ENCODE measurements around the gene GPRIN2.
"Not testable (repeated sequence)": the region's sequence is repeated elsewhere in the genome, so short reads cannot be mapped to it uniquely, and the experiment has no call there.

The GPRIN2 gene

DNA sequence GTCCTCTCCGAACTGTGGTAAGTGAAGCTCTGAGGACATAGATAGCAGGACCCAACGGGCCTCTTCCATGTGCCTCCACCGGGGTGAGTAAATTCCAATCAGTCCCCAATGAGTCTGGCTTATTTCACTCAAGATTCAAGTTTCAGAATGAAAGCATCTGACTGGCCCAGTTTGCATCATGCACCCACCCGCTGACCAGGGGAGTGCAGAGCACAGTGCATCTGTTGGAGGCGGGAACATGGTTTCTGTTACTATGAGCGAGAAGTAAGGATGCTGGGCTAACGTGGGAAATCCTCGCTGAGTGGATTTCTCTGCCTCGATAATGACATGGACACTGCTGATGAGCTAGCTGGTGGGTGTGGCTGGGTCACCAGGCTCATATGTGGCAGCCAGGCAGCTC lies 10.7 kb upstream of the GPRIN2 start:
- not testable (repeated sequence) for DNase-seq

DNA sequence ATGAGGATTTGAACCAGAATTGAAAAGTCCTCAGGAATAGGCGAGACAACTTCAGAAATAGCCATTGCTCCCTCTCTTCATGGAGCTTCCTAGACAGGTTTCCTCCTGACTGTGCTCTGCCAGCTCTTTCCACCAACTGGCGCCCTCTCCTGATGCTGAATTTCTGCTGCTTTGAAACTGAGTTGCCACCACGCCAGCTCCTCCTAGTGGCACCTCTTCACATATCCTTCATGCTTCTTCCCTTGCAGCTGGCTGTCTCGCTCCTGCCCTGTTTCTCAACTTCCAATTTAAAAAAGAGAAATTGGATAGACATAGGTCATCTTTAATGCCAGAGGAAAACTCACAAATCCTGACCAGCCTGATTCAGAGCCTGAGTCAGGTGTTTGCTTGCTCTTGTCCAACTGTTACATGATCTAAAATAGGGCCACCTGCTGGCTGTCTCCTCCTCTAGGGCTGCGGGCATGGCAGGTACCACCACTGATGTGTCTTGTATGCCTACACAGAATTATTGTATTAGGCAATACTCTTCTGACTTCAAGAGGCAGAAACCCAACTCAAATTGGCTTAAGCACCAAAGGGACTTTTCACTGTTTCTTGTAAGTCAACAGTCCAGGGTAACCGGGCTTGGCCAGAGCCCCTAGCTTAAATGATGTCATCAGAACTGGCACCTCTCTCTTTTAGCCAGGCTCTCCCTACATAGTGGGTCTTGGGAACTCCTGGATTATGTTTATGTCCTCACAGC lies 9.3 kb upstream of the GPRIN2 start:
- DNase-seq, result peak; percentile 34

DNA sequence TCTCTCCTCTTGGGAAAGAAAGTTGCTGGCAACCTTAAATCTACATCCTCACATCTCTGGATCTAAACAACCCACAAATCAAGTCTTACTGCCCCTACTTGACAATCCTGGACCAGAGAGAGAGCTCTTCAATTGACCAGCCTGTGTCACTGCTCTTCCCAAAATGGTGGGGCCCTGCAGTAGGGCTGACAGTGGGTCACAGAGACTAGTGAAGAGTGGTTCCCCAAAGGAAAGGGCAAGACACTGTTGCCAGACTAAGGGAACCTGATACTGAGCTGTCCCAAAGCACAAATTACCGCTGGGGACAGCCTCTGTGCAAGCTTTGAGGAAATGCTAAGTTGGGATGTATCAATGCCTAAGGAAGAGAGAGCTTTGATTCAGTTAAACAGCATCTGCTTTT lies 4.5 kb upstream of the GPRIN2 start:
- no peak for DNase-seq

DNA sequence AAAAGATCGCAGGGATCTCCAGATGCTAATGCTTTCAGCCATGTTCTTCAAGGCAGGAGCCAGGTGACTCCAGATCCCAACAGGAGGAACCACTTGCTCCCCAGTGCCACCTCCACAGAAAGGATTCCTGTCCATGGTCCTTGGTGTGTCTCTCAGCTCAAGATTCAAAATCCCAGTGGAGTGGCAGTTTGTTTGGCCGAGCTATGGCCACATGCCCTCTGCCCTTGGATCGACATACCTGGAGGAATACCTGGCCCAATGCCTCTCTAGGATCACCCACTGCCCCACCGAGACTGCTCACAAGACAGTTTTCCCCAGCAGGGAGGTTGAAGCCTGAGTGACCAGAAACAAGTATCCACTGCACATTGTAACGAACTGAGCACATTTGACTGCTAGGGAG lies 3.9 kb upstream of the GPRIN2 start:
- no peak for DNase-seq

DNA sequence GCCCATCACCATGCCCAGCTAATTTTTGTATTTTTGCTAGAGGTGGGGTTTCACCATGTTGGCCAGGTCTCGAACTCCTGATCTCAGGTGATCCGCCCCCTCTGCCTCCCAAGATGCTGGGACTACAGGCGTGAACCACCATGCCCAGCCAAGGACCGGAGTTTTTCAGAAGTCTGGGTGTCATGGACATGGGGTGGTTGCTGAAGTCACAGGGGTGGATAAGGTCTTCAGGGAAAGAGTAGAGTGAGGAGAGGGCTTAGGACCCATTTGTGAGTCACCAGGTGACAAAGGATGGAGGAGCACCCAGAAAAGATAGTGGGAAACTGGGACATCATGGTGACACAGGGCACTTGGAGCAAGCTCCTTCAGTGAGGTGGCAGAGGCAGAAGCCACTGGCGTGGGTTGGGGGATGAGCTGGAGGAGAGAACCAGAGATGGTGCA lies 2.8 kb upstream of the GPRIN2 start:
- no peak for DNase-seq

DNA sequence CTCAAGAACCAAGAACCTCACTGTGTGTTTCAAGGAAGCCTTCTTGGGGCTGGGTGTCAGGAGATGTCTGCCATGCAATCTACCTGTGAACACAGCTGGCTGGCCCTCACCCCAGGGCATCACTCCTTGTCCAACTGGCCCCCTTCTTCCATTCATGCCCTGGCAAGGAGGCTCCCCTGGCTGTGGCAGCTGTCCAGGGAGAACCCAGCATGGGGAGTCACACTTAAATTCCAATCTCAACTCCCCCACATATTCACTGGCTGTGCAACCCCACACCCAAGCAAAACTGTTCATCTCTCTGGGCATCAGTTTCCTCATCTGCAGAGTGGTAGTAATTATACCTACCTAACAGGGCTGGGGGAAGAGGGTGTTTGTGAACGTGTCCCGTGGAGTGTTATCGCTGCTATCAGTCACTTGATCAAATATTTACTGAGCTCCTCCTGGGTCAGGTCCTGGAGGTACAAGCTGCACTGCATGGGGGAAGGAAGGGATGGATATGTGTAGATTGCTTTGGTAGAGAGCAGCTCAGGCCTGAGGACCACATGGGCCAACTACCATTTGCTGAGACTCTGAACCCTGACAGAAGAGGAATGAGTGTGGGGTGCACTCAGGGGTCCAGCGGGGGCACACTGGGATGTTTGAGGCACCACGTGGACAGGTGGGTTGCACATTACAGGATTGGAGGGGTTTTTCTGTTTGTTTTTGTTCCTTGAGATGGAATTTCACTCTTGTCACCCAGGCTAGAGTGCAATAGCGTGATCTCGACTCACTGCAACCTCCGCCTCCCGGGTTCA lies 2.1 kb upstream of the GPRIN2 start:
- no peak for DNase-seq

DNA sequence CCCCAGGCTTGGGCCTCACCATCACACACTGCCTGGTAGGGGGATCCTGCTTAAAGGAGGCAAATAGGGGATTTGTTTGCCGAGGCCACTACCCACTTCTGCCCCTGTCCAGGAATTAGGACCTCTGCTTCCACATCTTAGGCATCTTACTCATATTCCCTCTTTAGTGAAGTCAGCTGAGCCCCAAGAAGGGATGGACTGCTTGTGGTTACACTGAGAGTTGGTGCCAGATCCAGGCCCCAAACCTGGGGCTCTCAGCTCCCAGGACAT lies 1.6 kb upstream of the GPRIN2 start:
- DNase-seq, result no peak

DNA sequence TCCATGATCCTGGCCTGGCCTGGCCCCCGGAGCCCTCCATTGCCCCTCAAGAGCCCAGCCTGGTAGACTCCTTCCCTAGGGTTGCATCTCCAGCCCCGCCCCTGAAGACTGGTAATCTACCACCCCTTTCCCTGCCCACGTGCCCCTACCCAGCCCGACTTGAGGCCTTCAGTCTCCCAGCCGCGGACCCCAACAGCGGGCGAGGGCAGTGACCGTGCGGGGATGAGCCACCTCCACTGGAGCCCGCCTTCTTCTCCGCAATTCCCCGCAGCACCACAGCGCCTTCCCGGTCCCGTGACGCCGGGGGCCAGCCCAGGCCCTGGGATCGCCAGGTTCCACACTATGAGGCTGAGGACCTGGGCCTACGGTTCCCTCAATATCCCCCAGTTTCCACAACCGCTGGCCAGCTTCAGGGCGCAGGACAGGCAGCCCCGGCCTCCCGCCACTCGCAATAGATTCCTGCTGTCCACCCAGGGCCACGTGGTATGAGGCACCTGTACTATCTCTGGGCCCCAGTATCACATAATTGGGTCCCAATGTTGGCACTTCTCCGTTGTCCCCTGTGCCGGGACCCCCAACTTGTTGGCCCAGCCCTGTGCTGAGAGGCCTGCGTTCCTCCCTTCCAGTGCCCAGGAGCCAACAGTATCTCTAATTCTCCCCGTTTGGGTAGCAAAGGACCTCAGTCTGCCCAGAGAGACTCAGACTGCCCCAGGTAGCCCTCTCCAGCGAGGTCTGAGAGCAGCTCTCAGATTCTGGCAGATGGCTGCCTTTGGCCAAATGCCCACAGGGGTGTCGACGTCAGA lies 1.1 kb upstream of the GPRIN2 start:
- DNase-seq, result no peak

DNA sequence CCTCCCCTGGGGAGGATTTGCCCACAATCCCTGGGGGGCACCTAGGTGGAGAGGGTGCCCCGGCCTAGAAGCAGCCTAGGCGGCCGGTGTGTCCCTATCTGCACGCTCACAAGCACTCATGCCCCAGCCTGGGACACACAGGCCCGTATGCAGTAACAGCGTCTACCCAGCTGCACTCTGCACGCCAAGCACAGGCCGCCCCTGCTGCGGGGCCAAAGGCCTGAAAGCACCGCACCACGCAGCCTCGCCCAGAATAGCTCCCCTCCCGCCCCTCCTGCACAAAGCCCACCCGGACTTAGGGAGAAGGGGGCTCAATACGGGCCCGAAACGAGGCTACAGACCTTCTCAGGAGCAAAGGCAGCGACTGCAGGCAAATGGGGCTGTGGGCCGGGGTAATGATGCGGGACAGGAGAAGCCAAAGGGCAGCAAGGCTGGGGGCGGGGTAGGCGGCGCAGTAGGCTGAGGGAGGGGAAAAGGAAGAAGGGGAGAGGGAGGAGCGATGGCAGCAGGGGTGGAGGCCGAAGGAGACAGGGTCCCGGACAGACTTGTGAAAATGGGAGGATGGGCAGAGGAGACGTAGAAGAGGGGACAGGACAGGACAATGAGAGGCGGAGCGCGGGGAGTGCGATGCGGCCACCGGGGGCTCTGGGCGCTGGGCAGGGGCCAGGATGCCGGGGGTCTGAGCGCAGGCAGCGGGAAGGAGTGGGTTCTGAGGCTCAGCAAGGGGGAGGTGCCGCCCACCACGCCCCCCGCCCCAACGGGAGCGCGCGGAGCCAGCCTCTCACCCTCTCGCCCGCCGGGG lies 544 bp downstream of the GPRIN2 start:
- no peak for DNase-seq

DNA sequence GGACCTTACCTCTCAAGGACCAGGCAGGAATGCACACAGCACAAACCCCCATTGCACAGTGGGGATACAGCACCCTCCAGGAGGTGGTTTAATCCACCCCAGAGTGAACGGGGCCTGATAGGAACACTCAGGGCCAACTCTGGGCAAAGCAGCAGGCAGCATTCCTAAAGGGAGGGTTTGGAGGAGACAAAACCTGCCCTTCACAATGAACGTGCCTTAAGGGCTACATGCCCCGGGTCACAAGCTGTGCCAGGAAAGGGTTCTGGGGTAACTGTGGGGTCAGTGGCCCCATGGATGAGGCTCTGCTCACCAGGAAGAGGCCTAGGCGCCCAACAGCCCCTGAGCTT lies 1.1 kb downstream of the GPRIN2 start:
- DNase-seq, result no peak

DNA sequence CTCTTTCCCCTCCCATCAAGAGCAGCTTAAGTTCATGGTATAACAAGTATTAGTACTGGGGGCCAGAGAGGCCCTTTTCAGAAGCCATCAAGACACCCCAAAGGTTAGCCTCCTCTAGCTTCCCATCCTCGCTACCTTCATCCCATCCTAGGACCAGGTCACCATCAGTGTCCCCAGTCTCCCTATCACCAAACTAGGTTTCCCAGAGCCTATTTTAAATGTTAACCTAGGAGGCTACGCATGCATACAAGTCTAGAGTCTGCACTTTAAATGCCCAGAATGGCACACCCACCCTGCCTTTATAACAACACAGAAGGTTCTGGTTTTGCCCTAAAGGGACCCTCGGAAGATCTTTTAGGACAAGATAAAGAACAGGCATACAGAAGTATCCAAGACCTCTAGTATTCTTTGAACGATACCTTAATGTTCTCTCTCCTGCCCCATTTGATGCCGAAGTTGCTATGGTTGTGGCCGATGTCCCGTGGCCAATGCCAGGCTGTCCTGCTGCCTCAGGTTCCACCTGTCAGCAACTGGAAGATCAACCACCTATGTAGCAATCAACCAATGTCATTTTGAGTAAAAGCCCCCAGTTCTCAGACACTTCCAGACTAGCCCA lies 2.2 kb downstream of the GPRIN2 start:
- no peak for DNase-seq

DNA sequence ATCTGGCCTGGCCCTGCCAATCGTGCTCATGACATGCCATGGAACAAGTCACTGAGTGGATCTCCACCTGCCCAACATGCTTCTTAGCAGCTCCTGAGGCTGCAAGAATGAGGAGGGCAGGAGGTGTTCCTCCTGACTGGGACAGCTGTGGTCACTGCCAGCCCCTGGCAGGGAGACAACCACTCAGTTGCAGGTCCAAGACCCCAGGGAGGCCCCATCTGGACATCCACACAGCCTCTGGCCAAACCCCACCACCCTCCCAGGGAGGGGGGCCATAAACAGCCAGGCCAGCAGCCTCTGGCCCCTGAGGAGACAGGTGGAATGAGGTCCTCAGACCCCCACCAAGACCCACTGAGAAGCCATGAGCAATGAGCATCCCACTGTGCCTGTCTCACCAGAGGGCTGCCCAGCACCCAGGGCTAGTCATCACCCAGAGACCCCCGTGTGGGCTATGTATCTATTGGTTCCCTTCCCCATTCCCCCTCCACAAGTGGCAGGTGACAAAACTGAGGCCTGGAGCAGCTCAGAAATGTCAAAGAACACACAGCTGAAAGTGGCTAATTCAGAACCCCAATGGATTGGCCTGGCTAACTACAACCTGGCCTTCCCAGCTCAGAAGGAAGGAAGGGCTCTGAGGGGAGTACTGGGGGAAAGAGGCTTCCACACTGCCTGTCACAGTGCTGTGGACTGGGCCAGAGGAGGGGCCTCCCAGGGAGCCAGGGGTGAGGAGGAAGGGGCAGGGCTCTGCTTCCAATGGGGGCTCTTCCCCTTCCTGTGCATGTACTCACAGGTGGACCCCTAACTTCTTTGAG lies 3.0 kb downstream of the GPRIN2 start:
- no peak for DNase-seq

DNA sequence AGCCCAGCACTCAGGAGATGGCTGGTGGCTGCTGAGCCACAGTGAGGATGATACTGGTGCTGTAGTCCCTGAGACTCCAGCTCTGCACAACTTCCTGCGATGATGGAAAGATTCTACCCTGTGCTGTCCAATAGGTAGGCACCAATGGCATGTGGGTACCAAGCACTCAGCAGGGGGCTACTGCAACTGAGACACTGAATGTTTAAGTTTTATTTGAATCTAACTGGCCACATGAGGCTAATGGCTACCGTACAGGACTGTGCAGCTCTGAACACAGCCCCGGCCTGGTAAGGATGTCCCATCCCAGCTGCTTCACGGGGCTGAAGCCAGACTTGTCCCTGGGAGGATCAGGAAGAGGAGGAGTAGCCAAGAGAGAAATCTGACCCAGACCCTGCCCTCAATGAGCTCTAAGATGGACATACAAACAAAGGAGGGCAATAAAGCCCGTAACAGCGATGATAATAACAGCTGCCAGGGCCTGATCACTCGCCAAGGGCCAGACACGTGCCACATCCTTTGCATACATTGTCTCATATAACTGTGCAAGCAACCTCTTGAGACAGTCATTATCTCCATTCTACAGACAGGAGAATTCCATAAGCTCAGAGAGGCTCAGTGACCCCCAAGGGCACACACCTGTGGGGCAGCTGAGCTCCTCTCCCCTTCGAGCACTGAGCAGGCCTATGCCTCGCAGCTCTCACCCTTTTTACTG lies 3.8 kb downstream of the GPRIN2 start:
- DNase-seq, result no peak

DNA sequence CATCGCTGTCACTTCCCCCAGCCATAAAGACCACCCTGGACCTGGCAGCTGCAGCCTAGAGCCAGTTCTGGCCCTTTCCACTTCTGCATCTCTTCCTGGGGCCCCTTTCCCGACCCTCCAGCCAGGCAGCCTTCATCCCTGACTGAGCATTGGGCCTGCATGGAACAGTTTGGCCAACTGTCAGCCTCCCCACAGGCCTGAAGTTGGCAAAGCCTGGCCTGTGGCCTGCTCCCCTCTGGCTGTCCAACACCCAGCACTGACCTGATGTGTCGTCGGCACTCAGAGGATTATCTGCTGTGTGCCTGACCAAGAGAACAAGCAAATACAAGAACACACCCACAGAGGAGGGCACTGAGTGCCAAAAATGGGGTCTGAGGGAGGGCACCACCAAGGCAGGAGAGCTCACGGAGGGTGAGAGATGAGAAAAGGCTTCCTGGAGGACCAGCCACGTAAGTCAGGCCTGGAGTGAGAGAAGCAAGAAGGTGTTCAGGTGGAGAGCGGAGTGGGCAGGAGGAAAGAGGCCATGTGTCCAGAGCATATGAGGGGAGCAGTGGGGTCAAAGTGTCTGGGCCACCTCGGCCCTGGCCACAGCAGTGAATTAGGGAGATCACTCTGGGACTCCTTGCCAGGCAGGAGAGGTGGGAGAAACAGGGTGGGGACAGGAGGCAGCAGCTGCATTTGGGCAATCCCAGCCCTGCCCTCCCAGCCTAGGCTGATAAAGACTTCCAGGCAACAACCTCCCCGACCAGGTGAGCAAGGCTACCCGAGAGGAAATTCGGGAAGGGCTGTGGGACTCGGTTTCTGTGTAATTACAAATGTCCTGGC lies 4.5 kb downstream of the GPRIN2 start:
- no peak for DNase-seq

DNA sequence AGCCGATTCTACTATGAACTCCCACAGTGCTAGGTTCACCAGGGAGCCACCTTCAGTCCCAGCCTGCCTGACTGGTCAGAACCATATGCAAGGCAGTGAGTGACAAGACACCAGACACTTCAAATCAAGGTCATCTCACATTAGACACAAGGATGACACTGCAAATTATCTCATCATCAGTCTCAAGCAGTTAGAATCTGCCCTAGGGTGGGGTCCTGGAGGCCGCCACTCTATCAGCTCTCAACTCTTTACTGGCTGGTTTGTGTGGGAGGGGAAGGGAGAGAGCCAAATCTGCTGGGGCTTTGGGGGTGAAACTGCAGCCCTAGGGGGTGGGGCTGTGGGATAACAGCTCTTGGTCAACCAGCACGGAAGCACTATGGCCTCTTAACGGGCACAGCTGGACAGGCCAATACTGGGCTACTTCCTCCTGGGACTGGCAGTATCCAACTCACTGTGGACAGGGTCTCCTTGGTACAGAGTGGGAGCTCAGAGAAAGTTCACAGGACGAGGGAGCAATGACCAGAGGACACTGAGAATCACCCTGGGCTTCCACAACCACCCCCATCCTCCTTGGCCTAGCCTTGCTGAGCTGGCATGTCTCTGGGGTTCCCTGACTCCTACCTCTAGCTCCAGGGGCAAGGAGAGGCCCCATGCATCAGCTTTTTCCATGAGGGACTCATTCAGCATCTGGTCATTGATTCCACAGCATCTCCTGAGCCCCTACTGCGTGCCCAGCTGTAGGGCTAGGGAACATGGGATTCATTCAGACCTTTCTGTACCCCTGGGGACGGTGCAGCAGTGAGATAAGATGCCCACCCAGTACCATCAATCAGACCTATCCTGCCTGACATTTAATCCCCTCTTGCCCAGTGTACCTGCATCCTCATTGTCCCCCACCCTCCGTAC lies 5.4 kb downstream of the GPRIN2 start:
- no peak for DNase-seq

DNA sequence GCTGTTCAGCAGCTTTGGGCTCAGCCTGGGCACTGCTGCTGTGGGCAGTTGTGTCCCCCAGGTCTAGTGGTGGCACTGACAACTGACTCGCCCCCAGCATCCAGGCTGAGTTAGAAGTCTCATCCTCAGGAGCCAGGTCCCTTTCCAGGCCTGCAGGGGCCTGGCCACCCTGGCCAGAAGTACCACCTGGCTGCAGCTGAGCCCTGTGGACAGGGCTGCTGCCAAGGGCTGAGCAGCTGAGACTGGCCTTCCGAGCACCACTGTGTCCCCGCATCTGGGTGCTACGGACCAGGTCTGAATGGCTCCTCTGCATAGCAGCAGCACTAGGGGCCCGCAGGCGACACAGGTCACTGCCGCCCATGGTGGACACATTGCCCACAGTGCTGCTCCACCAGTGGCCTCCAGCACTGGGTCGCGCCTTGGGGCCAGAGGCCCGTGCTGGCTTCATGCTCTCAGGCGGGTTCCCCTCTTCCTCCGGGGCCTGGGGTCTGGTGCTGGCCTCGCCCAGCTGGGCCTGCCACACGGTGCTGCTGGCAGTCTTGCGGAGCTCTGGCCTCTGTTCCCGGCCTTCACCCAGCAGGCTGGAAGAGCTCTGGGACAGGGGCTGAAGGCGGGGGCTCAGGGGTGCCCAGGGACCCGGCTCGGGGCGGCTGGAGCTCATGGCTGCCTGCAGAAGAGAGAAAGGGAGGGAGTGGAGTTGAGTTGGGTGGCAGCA lies 6.2 kb downstream of the GPRIN2 start:
- DNase-seq, result no peak

DNA sequence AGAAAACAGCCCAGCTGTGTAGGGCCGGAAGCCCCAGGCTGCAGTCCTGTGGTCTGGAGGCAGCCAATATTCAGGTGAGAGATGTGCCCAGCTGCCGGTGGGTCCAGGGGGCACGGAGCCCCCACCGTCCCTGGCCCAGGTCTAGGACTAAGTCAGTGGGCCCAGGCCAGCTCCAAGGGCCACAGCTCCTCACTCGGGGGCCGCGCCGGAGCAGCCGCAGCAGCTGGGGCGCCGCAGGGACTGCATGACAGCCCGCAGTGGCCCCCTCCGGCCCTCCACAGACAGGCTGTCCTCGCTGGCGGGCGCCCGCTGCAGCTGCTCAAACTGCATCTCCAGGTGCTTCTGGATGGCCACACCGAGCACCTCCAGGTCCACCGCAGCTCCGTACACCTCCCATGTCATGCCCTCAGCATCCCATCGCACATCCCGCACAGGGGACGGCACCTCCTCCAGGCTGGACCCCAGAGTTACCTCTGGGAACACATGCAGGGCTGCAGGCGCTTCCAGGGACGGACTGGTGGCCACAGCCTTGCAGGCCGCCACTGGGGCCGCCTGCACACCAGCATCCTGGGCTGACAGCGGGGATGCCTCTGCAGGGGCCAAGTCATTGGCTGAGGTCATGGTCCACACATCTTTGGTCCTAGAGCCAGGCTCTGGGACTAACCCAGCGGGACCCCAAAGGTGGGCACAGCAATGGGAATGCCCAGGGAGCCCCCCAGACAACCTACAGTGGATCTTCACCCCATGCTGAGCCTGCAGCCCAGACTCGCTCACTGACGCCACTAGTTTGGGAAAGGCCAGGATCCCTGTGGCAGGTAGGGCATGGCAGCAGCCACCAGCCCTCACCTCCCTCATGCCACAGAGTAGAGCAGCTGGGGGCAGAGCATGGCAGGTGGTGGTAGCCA lies 7.0 kb downstream of the GPRIN2 start:
- no peak for DNase-seq
